SK-N-SH (cell line): ENCODE results near the gene SLC25A26. TPM values are rescaled to one million over a fixed set of nuclear protein-coding genes. Genes with fewer than 3 reads are reported as not detected.

ENCODE experiments used
- CTCF ChIA-PET: fragments of 300-600, 350-600 bp; formaldehyde crosslinking; extraction: SDS; loops from one replicate; lab custom pipeline; 2021; lab: Yijun Ruan, JAX
- POLR2A ChIA-PET: fragments of 350-600 bp; sonication (Branson Sonifier 250); formaldehyde crosslinking; extraction: SDS; loops from one replicate; lab custom pipeline; 2020; ENCODE audit warnings: antibody characterized with exemption, inconsistent platforms; lab: Yijun Ruan, JAX
- DNase-seq: peaks from one replicate; pipeline ENCODE4 v3.0.0; 2012
- H2AFZ ChIP-seq: fragments of 200-600 bp; sonication (generic); 2 replicates; pipeline ENCODE4 v1.8.1; 2016; ENCODE audit warnings: antibody characterized with exemption, mild to moderate bottlenecking, low read depth
- H3F3A ChIP-seq: fragments of 200-600 bp; sonication (generic); replicated peaks from 2 replicates; pipeline ENCODE3; 2016; ENCODE audit warnings: antibody characterized with exemption, mild to moderate bottlenecking; ENCODE audit not compliant: insufficient read depth
- H3K27ac ChIP-seq, 2 experiments: fragments of 200-500 bp in 1 of 2; fragments of 200-600 bp in 1 of 2; sonication (Bioruptor generic) in 1 of 2; sonication (generic), shearing (Covaris generic) in 1 of 2; 2 replicates each; pipeline versions ENCODE4 v1.5.1 to v1.6.1; 2014 to 2016; ENCODE audit warnings: low read depth in 2 of 2, inconsistent platforms in 1 of 2, low read length in 1 of 2, mild to moderate bottlenecking in 1 of 2, mixed read lengths in 1 of 2
- H3K27me3 ChIP-seq: fragments of 200-600 bp; sonication (generic), shearing (Covaris generic); 2 replicates; pipeline ENCODE4 v1.6.1; 2016; ENCODE audit warnings: mixed run types; ENCODE audit not compliant: insufficient read depth
- H3K36me3 ChIP-seq, 2 experiments: fragments of 200-500 bp in 1 of 2; fragments of 200-600 bp in 1 of 2; sonication (Bioruptor generic) in 1 of 2; sonication (generic) in 1 of 2; replicated peaks in 1 of 2; 2 replicates each; pipeline versions ENCODE3 to v1.5.1; 2014 to 2016; ENCODE audit warnings: low read length in 1 of 2, mild to moderate bottlenecking in 1 of 2; ENCODE audit not compliant: insufficient read depth in 2 of 2, control insufficient read depth in 1 of 2
- H3K4me1 ChIP-seq, 2 experiments: fragments of 200-500 bp in 1 of 2; fragments of 200-600 bp in 1 of 2; sonication (Bioruptor generic) in 1 of 2; sonication (generic), shearing (Covaris generic) in 1 of 2; 2 replicates each; pipeline versions ENCODE4 v1.5.1 to v1.6.1; 2014 to 2016; ENCODE audit warnings: low read depth in 1 of 2, low read length in 1 of 2, mixed run types in 1 of 2; ENCODE audit not compliant: insufficient read depth in 2 of 2, control insufficient read depth in 1 of 2
- H3K4me2 ChIP-seq: fragments of 200-600 bp; sonication (generic), shearing (Covaris generic); 2 replicates; pipeline ENCODE4 v1.6.1; 2017; ENCODE audit warnings: mixed run types
- H3K4me3 ChIP-seq, 2 experiments: fragments of 200-500 bp in 1 of 2; fragments of 200-600 bp in 1 of 2; sonication (Bioruptor generic) in 1 of 2; sonication (generic), shearing (Covaris generic) in 1 of 2; 2 replicates each; pipeline versions ENCODE4 v1.5.1 to v1.8.1; 2014 to 2016; ENCODE audit warnings: low read depth in 2 of 2, inconsistent platforms in 1 of 2, low read length in 1 of 2, mild to moderate bottlenecking in 1 of 2, mixed read lengths in 1 of 2, moderate library complexity in 1 of 2
- H3K79me2 ChIP-seq: fragments of 200-600 bp; sonication (generic); 2 replicates; pipeline ENCODE4 v1.8.1; 2017; ENCODE audit warnings: mild to moderate bottlenecking; ENCODE audit not compliant: insufficient read depth
- H3K9ac ChIP-seq: fragments of 200-600 bp; sonication (generic); 2 replicates; pipeline ENCODE4 v1.6.1; 2017; ENCODE audit warnings: mixed run types
- H3K9me2 ChIP-seq: fragments of 200-600 bp; sonication (generic); 2 replicates; pipeline ENCODE4 v1.6.1; 2017; ENCODE audit warnings: mixed run types
- H3K9me3 ChIP-seq: fragments of 200-600 bp; sonication (generic); 2 replicates; pipeline ENCODE4 v1.6.1; 2017; ENCODE audit warnings: mixed run types, mild to moderate bottlenecking, moderate library complexity
- H4K20me1 ChIP-seq: fragments of 200-600 bp; sonication (generic); 2 replicates; pipeline ENCODE4 v1.6.1; 2017; ENCODE audit warnings: mild to moderate bottlenecking, mixed run types; ENCODE audit not compliant: insufficient read depth
- CHD2 ChIP-seq: fragments of 150-350 bp; IDR thresholded peaks from 2 replicates; pipeline ENCODE4 v1.6.1; 2018; ENCODE audit warnings: low read length; ENCODE audit not compliant: partially characterized antibody
- EP300 ChIP-seq, 2 experiments: IDR thresholded peaks; 2 replicates each; pipeline versions ENCODE4 v1.4.0 to v1.6.1; 2012; ENCODE audit warnings: borderline replicate concordance in 1 of 2, low read depth in 1 of 2, low read length in 1 of 2
- EZH2phosphoT487 ChIP-seq: fragments of 200-600 bp; sonication (generic); IDR thresholded peaks from 2 replicates; pipeline ENCODE4 v1.6.1; 2017; ENCODE audit warnings: low read depth, mixed run types, mild to moderate bottlenecking, antibody characterized with exemption, moderate library complexity, borderline replicate concordance
- FOSL2 ChIP-seq: IDR thresholded peaks from 2 replicates; pipeline ENCODE4 v1.4.0; 2012; ENCODE audit warnings: low read depth, mild to moderate bottlenecking, moderate library complexity, borderline replicate concordance
- FOXM1 ChIP-seq: IDR thresholded peaks from 2 replicates; pipeline ENCODE4 v1.4.0; 2012; ENCODE audit warnings: low read depth, mild to moderate bottlenecking
- GABPA ChIP-seq: IDR thresholded peaks from 2 replicates; pipeline ENCODE4 v1.4.0; 2012; ENCODE audit warnings: low read depth, mild to moderate bottlenecking
- JUND ChIP-seq: IDR thresholded peaks from 2 replicates; pipeline ENCODE4 v1.4.0; 2012
- MAX ChIP-seq: IDR thresholded peaks from 2 replicates; pipeline ENCODE4 v1.4.0; 2012; ENCODE audit warnings: low read depth
- MEF2A ChIP-seq: IDR thresholded peaks from 2 replicates; pipeline ENCODE4 v1.4.0; 2012; ENCODE audit warnings: low read depth, borderline replicate concordance
- MXI1 ChIP-seq: IDR thresholded peaks from 2 replicates; pipeline ENCODE4 v1.6.1; 2012; ENCODE audit warnings: mild to moderate bottlenecking, low read depth, low read length, improper control_type of control experiment
- RAD21 ChIP-seq: IDR thresholded peaks from 2 replicates; pipeline ENCODE4 v1.6.1; 2012; ENCODE audit warnings: mild to moderate bottlenecking, low read length
- SIN3A ChIP-seq: IDR thresholded peaks from 2 replicates; pipeline ENCODE4 v1.6.1; 2012; ENCODE audit warnings: low read depth, mild to moderate bottlenecking, low read length, moderate library complexity, borderline replicate concordance
- SMC3 ChIP-seq: IDR thresholded peaks from 2 replicates; pipeline ENCODE4 v1.6.1; 2012; ENCODE audit warnings: low read depth, low read length, improper control_type of control experiment
- TAF1 ChIP-seq: IDR thresholded peaks from 2 replicates; pipeline ENCODE4 v1.6.1; 2012; ENCODE audit warnings: low read depth, mild to moderate bottlenecking, low read length, moderate library complexity, borderline replicate concordance
- TCF12 ChIP-seq: IDR thresholded peaks from 2 replicates; pipeline ENCODE4 v1.4.0; 2012
- YY1 ChIP-seq: IDR thresholded peaks from 2 replicates; pipeline ENCODE4 v1.4.0; 2012; ENCODE audit warnings: low read depth, mild to moderate bottlenecking
- WGBS: methylation state at CpG from one replicate; pipeline ENCODE4 v1.1.6; 2017; ENCODE audit warnings: low lambda C conversion rate; 5-methylcytosine and 5-hydroxymethylcytosine counted together
- polyA plus RNA-seq, 3 experiments: library from polyadenylated mRNA; depleted of rRNA; stranded (reverse); fragments of >200 nt; gene quantifications; 2 replicates each; pipeline ENCODE4 v1.2.3, GENCODE V29; 2012

SLC25A26 gene
- polyA plus RNA-seq, 1 of the 3 experiments (the other 2 are of a cell fraction) = 31.8 TPM

- Histone ChIP-seq H3K4me3 (no peak overlapping the region), H4K20me1 (no peaks in the 10 kb centered on the region), H3K9me2 (no peaks in the 10 kb centered on the region), H3F3A (no peaks in the 10 kb centered on the region), H3K9me3 (no peaks in the 10 kb centered on the region), H3K27me3 (no peaks in the 10 kb centered on the region), H3K9ac (no peak overlapping the region), H3K4me2 (no peak overlapping the region), H2AFZ (no peak overlapping the region), H3K36me3 (no peaks in the 10 kb centered on the region), H3K79me2 (no peaks in the 10 kb centered on the region), H3K4me1 (no peaks in the 10 kb centered on the region), H3K27ac (no peak overlapping the region)
- no peak for DNase-seq
- TF ChIP-seq FOSL2 = no peak
- WGBS = 82% methylated on average over 6 of the region's 6 CpGs
- CTCF ChIA-PET = interaction anchor here (0.5 to 1.5 kb wide), 6 partner anchors 17 to 469 kb away, joined by 3 to 5 read pairs (median 3); no protein-coding TSS in a partner anchor
- POLR2A ChIA-PET = no interaction called here
Observed at GRCh38 chr3:66353530-66353929, 132.7 kb downstream of the SLC25A26 start.

GRCh38 chr3:66354001-66354400 is 133.2 kb downstream of the SLC25A26 start:
- Histone ChIP-seq H3K27ac (no peak overlapping the region), H3K4me3 (no peak overlapping the region), H3K4me2 (no peak overlapping the region), H3K79me2 (no peaks in the 10 kb centered on the region), H2AFZ (no peak overlapping the region), H3F3A (no peaks in the 10 kb centered on the region), H3K4me1 (no peaks in the 10 kb centered on the region), H3K27me3 (no peaks in the 10 kb centered on the region), H4K20me1 (no peaks in the 10 kb centered on the region), H3K9ac (no peak overlapping the region), H3K9me3 (no peaks in the 10 kb centered on the region), H3K9me2 (no peaks in the 10 kb centered on the region), H3K36me3 (no peaks in the 10 kb centered on the region)
- ChIA-PET POLR2A (no interaction called here), CTCF (interaction anchor here (0.5 to 1.5 kb wide), 7 partner anchors 17 to 469 kb away, joined by 3 to 5 read pairs (median 3); partner anchors contain the start of gene LRIG1)
- DNase-seq = no peak
- WGBS = 93% methylated on average over 2 of the region's 2 CpGs
- no peak for TF ChIP-seq JUND
- no peak for TF ChIP-seq FOSL2
- TF ChIP-seq MAX = no peak
- no peak for TF ChIP-seq SMC3
- TF ChIP-seq EP300 (IDR thresholded peaks at IDR 0.05; ENCODE audit: borderline replicate concordance in 1 of 2, low read depth in 1 of 2, low read length in 1 of 2) = no peak
- TF ChIP-seq RAD21 = no peak
- TF ChIP-seq GABPA = no peak
- TF ChIP-seq TCF12 = no peak
- no peak for TF ChIP-seq YY1
- no peak for TF ChIP-seq SIN3A
- TF ChIP-seq TAF1 = no peak
- no peak for TF ChIP-seq MXI1
- TF ChIP-seq CHD2 = no peak
- no peak for TF ChIP-seq EZH2phosphoT487
- no peak for TF ChIP-seq FOXM1
- no peak for TF ChIP-seq MEF2A
